OCI-LY1 (cell line): ENCODE data around the gene RUVBL2.
A peak's percentile ranks its signal among the peaks of the same experiment; 100 is the strongest.
"Not testable (repeated sequence)": the region's sequence is repeated elsewhere in the genome, so short reads cannot be mapped to it uniquely, and the experiment has no call there.

ENCODE experiments used
- H2AFZ ChIP-seq: fragments of 200-600 bp; sonication (generic), shearing (Covaris generic); 2 replicates; pipeline ENCODE4 v1.6.0; 2014; ENCODE audit warnings: antibody characterized with exemption, mild to moderate bottlenecking, low read length
- H3F3A ChIP-seq: fragments of 200-600 bp; sonication (generic), shearing (Covaris generic); 2 replicates; pipeline ENCODE4 v1.6.0; 2014; ENCODE audit warnings: mild to moderate bottlenecking, antibody characterized with exemption, low read length, moderate library complexity; ENCODE audit not compliant: insufficient read depth
- H3K27ac ChIP-seq: fragments of 200-600 bp; sonication (generic); 2 replicates; pipeline ENCODE4 v1.5.1; 2014; ENCODE audit warnings: low read length, mixed run types, mild to moderate bottlenecking, low read depth; ENCODE audit not compliant: poor library complexity, severe bottlenecking
- H3K27me3 ChIP-seq: fragments of 200-600 bp; sonication (generic); 2 replicates; pipeline ENCODE4 v1.6.0; 2014; ENCODE audit warnings: antibody characterized with exemption, mild to moderate bottlenecking, low read length, moderate library complexity; ENCODE audit not compliant: insufficient read depth
- H3K36me3 ChIP-seq: fragments of 200-600 bp; sonication (generic); 2 replicates; pipeline ENCODE4 v1.6.1; 2014; ENCODE audit warnings: mild to moderate bottlenecking, antibody characterized with exemption, low read length, moderate library complexity, mixed read lengths; ENCODE audit not compliant: insufficient read depth
- H3K4me1 ChIP-seq: fragments of 200-600 bp; sonication (generic); 2 replicates; pipeline ENCODE4 v1.5.1; 2014; ENCODE audit warnings: mild to moderate bottlenecking, low read length, moderate library complexity; ENCODE audit not compliant: insufficient read depth, severe bottlenecking
- H3K4me2 ChIP-seq: fragments of 200-600 bp; sonication (generic), shearing (Covaris generic); 2 replicates; pipeline ENCODE4 v1.6.1; 2014; ENCODE audit warnings: low read length
- H3K4me3 ChIP-seq: fragments of 200-600 bp; sonication (generic); 2 replicates; pipeline ENCODE4 v1.5.1; 2014; ENCODE audit warnings: low read length, low read depth, mild to moderate bottlenecking, mixed read lengths; ENCODE audit not compliant: poor library complexity, severe bottlenecking
- H3K79me2 ChIP-seq: fragments of 200-600 bp; shearing (Covaris generic); 2 replicates; pipeline ENCODE4 v1.6.1; 2016; ENCODE audit warnings: mixed run types, low read length, mixed read lengths; ENCODE audit not compliant: insufficient read depth
- H3K9ac ChIP-seq: fragments of 200-600 bp; sonication (generic), shearing (Covaris generic); 2 replicates; pipeline ENCODE4 v1.6.1; 2014; ENCODE audit warnings: mild to moderate bottlenecking, low read length, mixed read lengths
- H3K9me2 ChIP-seq: fragments of 200-600 bp; sonication (generic), shearing (Covaris generic); 2 replicates; pipeline ENCODE4 v1.6.1; 2014; ENCODE audit warnings: low read depth, mild to moderate bottlenecking, low read length, mixed read lengths
- H3K9me3 ChIP-seq: fragments of 200-600 bp; shearing (Covaris generic); 2 replicates; pipeline ENCODE4 v1.6.1; 2014; ENCODE audit warnings: low read length, mixed read lengths
- H4K20me1 ChIP-seq: fragments of 200-600 bp; sonication (generic), shearing (Covaris generic); 2 replicates; pipeline ENCODE4 v1.6.0; 2016; ENCODE audit warnings: mild to moderate bottlenecking, low read length; ENCODE audit not compliant: insufficient read depth
- CTCF ChIP-seq: fragments of 200-600 bp; sonication (generic), shearing (Covaris generic); IDR thresholded peaks from 2 replicates; pipeline ENCODE4 v1.5.1; 2017; ENCODE audit warnings: mild to moderate bottlenecking, antibody characterized with exemption, low read length, moderate library complexity, mixed read lengths
- EZH2 ChIP-seq: fragments of 200-600 bp; sonication (generic), shearing (Covaris generic); IDR thresholded peaks from 2 replicates; pipeline ENCODE4 v1.8.0; 2017; ENCODE audit warnings: borderline replicate concordance, mixed run types, mild to moderate bottlenecking, antibody characterized with exemption, low read length, moderate library complexity, mixed read lengths

Gene RUVBL2

GRCh38 chr19:49017041-49017665 is 23.5 kb downstream of the RUVBL2 start, which contains the start of gene LHB:
LHB (minus strand) TSS chr19:49017091; CDS start chr19:49017081, 10 bp downstream.
- TF ChIP-seq EZH2 (no peak), CTCF (no peak; the same call in 1 of the 2 replicates)
- Histone ChIP-seq H3K79me2 (no peaks in the 10 kb centered on the region), H3K27ac (no peak within 1 kb of the TSS), H4K20me1 (no peaks in the 10 kb centered on the region), H3F3A (no peaks in the 10 kb centered on the region), H3K9ac (peak within 1 kb of the TSS; percentile 60), H3K9me3 (no peaks in the 10 kb centered on the region), H2AFZ (no peak within 1 kb of the TSS), H3K9me2 (no peaks in the 10 kb centered on the region), H3K4me2 (peak within 1 kb of the TSS; percentile 70), H3K4me1 (peaks cover 45% of the 10 kb centered on the region), H3K4me3 (peak within 1 kb of the TSS; percentile 60), H3K27me3 (no peaks in the 10 kb centered on the region), H3K36me3 (peaks cover 37% of the 10 kb centered on the region)

GRCh38 chr19:49017666-49018351 is 24.1 kb downstream of the RUVBL2 start:
- no peak overlapping the region for H3K27ac ChIP-seq
- no peak overlapping the region for H2AFZ ChIP-seq
- H3K27me3 ChIP-seq, result no peaks in the 10 kb centered on the region
- TF ChIP-seq EZH2 (no peak), CTCF (peak; percentile 59)
- no peaks in the 10 kb centered on the region for H3F3A ChIP-seq
- no peaks in the 10 kb centered on the region for H3K9me3 ChIP-seq
- H3K4me1 ChIP-seq, result peaks cover 45% of the 10 kb centered on the region
- H3K4me3 ChIP-seq, result peak overlapping the region; percentile 60
- no peaks in the 10 kb centered on the region for H3K79me2 ChIP-seq
- H3K4me2 ChIP-seq, result peak overlapping the region; percentile 70
- H3K9ac ChIP-seq, result peak overlapping the region; percentile 60
- no peaks in the 10 kb centered on the region for H4K20me1 ChIP-seq
- no peaks in the 10 kb centered on the region for H3K9me2 ChIP-seq
- H3K36me3 ChIP-seq, result peaks cover 30% of the 10 kb centered on the region

GRCh38 chr19:49018388-49019241 is 24.9 kb downstream of the RUVBL2 start:
- H2AFZ ChIP-seq, H3F3A ChIP-seq, H4K20me1 ChIP-seq, H3K9me3 ChIP-seq, H3K27me3 ChIP-seq, H3K27ac ChIP-seq, H3K79me2 ChIP-seq, H3K9me2 ChIP-seq: not testable (repeated sequence)
- H3K36me3 ChIP-seq, result peaks cover 26% of the 10 kb centered on the region
- peaks cover 45% of the 10 kb centered on the region for H3K4me1 ChIP-seq
- H3K4me3 ChIP-seq, result peak overlapping the region; percentile 60
- H3K9ac ChIP-seq, result peak overlapping the region; percentile 60
- peak overlapping the region; percentile 70 for H3K4me2 ChIP-seq
